IPS-11a (cell line): ENCODE results near the gene CCN5.
"Not testable (repeated sequence)": the region's sequence is repeated elsewhere in the genome, so short reads cannot be mapped to it uniquely, and the experiment has no call there.

Source experiments
- H3K4me3 ChIP-seq: one replicate; pipeline ENCODE4 v1.5.1; 2013; ENCODE audit warnings: low read depth, low read length, control low read depth

The CCN5 gene

GRCh38 chr20:44694159-44694558 is 21.0 kb upstream of the CCN5 start:
- no peak overlapping the region for H3K4me3 ChIP-seq

GRCh38 chr20:44695295-44695673 is 19.9 kb upstream of the CCN5 start:
- no peak overlapping the region for H3K4me3 ChIP-seq

- no peak overlapping the region for H3K4me3 ChIP-seq
These were observed 19.4 kb upstream of the CCN5 start for GRCh38 chr20:44695674-44696300.

- no peak overlapping the region for H3K4me3 ChIP-seq
These were observed 18.9 kb upstream of the CCN5 start for GRCh38 chr20:44696315-44696714.

GRCh38 chr20:44697041-44697440 is 18.1 kb upstream of the CCN5 start:
- H3K4me3 ChIP-seq, result not testable (repeated sequence)

DNA sequence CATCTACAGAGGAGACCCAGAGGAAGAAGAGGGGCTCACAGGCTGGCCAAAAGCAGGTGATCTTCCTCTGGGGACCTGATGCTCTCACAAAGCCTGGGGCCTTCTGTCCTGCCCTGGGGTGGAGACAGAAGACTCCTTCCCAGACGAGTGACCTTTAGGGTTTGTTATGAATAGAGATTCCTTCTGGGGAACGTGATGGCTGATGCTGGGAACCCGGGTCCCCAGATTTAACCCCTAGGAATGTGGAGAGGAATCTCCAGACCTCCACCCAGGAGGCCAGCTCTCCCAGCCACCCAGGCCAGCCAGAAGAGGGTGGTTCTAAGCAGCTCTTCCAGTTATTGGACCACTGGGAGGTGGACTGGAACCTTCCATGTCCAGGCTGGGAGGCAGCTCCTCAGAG is 16.8 kb upstream of the CCN5 start:
- H3K4me3 ChIP-seq, result no peak overlapping the region

DNA sequence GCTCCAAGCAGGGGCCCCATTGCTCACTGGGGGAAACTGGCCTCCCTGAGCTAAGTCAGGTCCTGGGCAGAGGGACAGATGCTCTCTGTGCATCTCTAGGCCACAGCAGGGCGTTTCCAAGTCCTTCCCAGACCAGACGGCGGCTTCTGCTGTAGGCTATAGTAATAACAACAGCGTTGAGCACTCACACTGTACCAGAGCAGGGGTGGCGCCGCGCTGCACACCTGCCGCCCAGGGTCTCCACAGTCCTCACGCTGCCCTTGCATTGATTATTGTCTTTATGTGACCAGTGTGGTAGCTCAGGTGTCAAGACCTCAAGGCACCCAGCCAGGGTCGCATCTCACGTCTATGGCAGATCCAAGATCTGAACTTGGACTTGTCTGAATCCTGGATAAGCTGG is 14.9 kb upstream of the CCN5 start:
- H3K4me3 ChIP-seq, result no peak overlapping the region

GRCh38 chr20:44701118-44701857 is 13.9 kb upstream of the CCN5 start:
- H3K4me3 ChIP-seq, result no peak overlapping the region

DNA sequence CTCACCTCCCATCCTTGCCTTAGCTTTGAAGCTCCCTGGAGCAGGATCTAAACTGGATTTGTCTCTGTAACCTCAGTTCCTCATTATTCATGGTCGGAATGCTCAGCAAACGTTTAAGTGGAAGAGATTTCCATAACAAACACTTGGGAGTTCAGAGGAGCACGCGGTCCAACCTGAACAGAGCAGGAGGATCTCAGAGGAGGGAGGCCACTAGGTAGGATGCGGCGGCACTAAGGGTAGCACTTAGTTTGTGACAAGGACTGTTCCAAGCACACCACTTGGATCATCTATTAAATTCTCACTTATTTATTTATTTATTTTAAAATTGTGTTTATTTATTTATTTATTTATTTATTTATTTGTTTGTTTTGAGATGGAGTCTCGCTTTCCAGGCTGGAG is 13.3 kb upstream of the CCN5 start:
- no peak overlapping the region for H3K4me3 ChIP-seq

GRCh38 chr20:44702776-44703175 is 12.4 kb upstream of the CCN5 start:
- H3K4me3 ChIP-seq, result no peak overlapping the region

DNA sequence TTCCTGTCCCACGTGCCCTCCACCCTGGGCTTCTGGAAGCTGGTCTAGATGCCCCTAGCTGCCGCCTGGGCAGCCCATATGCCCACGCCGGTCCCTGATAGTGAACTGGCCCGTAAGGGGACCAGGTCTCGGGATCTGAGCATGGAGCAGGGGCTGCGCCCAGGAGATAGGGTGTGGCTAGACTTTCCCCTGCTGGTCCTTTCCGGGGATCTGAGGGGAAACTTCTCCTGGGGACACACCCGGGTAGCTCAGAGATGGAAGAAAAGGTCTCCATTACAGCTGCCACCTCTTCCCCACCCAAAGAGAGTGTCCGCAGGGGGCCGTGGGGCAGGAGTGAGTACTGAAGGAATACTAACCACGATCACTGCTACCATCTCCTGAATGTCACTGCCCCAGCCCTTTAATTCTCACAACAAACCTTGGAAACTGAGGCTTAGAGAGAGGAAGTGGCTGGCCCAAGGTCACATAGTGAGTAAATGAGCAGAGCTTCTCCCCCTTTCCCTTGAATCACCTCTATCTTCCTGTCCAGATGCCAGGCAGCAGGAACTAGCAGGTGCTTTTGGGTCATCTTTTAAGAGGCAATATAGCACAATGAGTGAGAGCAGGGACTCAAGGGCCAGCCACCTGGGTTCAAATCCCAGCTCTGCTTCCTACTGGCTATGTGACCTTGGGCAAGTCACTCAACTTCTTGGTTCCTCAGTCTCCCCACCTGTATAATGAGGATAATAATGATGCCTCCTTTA is 11.8 kb upstream of the CCN5 start:
- no peak overlapping the region for H3K4me3 ChIP-seq

DNA sequence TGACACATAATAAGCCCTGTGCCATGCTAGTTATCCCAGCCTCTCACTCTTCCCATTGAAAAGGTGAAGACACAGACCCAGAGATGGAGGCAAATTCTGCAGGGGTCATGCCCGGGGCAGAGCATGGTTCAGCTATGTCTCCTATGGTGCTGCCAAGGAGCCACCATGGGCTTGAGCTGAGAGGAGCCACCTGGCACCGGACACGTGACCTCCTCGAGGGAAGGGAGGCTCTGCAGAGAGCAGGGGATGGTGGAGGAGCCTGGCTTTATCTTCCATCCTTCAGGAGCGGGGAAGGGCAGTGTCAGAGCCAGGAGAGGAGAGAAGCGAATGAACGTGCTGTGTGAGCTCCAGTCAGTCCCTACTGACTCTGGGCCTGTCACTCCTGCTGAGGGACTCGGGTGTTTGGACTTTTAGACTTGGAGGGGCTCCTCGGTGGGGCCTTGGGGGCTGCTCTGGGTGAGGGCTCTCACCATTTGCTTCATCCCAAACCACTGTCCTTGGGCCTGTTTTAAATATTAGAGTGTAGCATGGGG is 11.1 kb upstream of the CCN5 start:
- no peak overlapping the region for H3K4me3 ChIP-seq

- no peak overlapping the region for H3K4me3 ChIP-seq
These were observed 10.6 kb upstream of the CCN5 start for GRCh38 chr20:44704551-44704971.

DNA sequence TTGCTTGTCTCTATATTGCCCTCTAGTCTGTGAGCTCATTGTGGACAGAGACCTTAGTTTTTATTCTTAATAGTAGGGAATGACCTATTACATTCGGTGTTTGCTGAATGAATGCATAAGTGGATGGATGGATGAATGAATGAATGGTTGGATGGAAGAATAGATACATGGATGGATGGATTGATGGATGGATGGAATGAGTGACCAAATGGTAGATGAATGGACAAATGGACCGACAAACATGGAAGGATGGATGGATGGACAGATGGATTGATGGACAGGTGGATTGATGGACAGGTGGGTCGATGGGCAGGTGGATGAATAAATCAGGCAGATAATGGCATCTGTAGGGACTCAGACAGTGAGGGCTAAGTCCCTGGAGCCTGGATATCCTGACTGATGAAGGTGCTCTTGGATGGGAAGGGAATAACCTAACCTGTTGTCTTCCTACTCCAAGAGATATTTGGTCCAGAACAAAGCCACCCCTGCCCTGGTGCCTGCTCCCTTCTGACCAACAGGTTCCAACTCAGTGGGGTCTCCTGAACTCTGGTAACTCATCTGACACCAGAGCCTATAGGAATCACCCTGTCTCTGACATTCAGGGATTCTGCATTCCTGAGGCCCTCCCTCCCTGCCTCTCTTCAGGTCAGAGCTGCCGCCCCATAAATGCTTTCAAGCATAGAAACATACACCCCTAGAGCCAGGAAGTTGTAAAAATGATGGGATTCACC is 9.6 kb upstream of the CCN5 start:
- no peak overlapping the region for H3K4me3 ChIP-seq

GRCh38 chr20:44706301-44707017 is 8.7 kb upstream of the CCN5 start:
- H3K4me3 ChIP-seq, result no peak overlapping the region

- no peak overlapping the region for H3K4me3 ChIP-seq
These were observed 8.1 kb upstream of the CCN5 start for GRCh38 chr20:44707018-44707579.

DNA sequence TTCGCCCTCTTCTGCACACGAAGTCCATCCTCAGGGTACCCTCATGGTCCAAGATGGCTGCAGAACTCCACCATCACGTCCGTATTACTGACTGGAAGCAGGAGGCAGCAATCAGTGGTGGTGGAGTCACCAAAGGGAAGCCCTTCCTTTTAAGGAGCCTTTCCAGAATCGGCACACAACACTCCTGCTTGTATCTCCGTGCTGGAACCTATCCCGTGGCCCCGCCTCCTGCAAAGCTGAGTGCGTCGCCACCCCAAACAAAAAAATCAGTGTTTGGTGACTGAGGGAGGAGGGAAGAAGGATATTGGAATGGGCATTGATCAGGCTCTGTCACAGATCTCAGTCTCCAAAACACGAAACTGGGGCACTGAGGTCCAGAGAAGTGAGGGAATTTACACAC is 5.8 kb upstream of the CCN5 start:
- H3K4me3 ChIP-seq, result no peak overlapping the region

DNA sequence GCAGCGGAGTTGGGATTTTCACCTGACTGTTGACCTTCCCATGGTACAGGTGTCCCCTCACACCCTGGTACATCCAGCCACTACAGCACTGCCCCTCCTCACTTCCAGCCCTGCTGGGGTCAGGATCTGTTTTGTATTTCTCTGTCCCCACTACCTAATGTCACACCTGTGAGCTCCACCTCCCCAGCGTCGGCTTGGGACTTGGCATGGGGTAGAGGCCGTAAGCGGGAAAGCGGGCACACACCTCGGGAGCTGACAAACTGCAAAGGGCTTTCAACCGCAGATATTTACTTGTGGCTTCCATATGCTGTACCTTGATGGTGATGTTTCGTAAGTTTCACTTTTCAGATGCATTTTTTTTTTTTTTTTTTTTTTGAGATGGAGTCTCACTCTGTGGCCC is 5.4 kb upstream of the CCN5 start:
- no peak overlapping the region for H3K4me3 ChIP-seq

DNA sequence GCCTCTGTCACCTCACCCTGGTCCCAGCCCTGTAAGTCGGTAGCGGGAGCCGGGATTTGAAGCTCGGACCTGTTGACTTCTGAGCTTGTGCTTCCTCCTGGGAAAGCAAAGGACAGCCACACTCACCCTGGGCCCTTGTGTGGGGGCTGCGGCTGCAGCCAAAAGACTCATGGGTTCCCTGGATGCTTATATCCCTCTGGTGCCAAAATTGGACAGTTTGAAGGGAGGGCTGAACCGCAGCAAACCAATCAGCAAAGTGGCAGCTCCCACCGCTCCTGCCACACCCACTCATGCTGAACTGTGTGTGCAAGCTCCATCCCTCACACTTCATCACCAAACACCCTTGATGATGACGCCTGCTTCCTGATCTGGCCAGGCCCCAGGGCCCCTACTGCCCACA is 3.9 kb upstream of the CCN5 start:
- H3K4me3 ChIP-seq, result no peak overlapping the region

DNA sequence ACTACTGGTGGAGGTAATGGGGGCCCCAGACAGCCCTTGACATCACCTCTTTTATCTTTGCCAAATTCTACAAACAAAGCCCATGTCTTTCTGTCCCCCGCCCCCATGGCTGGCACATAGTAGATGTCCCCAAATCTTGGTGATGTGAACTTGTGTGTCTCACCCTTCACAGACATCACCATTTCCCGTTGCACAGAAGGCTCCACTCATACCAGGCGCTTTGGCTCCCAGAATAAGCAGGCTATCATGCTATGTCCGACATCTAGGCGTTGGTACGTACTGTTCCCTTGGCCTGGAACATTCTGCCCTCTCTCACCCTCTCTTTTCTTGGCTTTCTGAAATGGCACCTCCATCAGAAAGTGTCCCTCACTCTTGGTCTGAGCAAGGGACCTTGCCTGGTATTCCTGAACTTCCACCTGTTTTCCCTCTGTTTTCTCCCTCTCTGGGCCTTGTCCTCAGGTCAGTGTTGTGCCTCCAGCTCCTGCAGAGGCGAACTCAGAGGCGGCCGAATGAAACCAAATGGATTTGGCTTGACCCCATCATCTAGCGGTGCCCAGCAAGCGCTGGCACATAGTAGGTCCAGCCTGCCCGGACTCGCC is 968 bp upstream of the CCN5 start:
- no peak overlapping the region for H3K4me3 ChIP-seq
